GM23248 (cell line): ENCODE measurements around the gene TSPAN9. TPM values are rescaled to one million over a fixed set of nuclear protein-coding genes. Genes with fewer than 3 reads are reported as not detected.

Experiments
- DNase-seq: peaks from one replicate; pipeline ENCODE4 v3.0.0-alpha.2; 2015
- H2AFZ ChIP-seq: fragments of 200-600 bp; sonication (generic); 2 replicates; pipeline ENCODE4 v1.6.1; 2016; ENCODE audit warnings: antibody characterized with exemption
- H3F3A ChIP-seq: fragments of 200-600 bp; sonication (generic); 2 replicates; pipeline ENCODE4 v1.6.1; 2016; ENCODE audit warnings: mild to moderate bottlenecking, antibody characterized with exemption, mixed run types; ENCODE audit not compliant: insufficient read depth
- H3K27ac ChIP-seq: fragments of 200-600 bp; sonication (generic); 2 replicates; pipeline ENCODE4 v1.5.1; 2016; ENCODE audit warnings: mild to moderate bottlenecking
- H3K27me3 ChIP-seq: fragments of 200-600 bp; sonication (generic); replicated peaks from 2 replicates; pipeline ENCODE4 v1.6.1; 2016; ENCODE audit warnings: mild to moderate bottlenecking; ENCODE audit not compliant: insufficient read depth
- H3K36me3 ChIP-seq: fragments of 200-600 bp; sonication (generic); 2 replicates; pipeline ENCODE4 v1.6.1; 2016; ENCODE audit warnings: low read depth, mild to moderate bottlenecking
- H3K4me1 ChIP-seq: fragments of 200-600 bp; sonication (generic); 2 replicates; pipeline ENCODE4 v1.6.1; 2016; ENCODE audit warnings: mild to moderate bottlenecking; ENCODE audit not compliant: insufficient read depth
- H3K4me2 ChIP-seq: fragments of 200-600 bp; sonication (generic); one replicate; pipeline ENCODE4 v1.6.1; 2016; ENCODE audit warnings: mild to moderate bottlenecking; ENCODE audit not compliant: unreplicated experiment
- H3K4me3 ChIP-seq: fragments of 200-600 bp; sonication (generic); 2 replicates; pipeline ENCODE4 v1.5.1; 2016; ENCODE audit warnings: mild to moderate bottlenecking
- H3K79me2 ChIP-seq: fragments of 200-600 bp; sonication (generic); 2 replicates; pipeline ENCODE4 v1.6.1; 2016; ENCODE audit warnings: mild to moderate bottlenecking; ENCODE audit not compliant: insufficient read depth
- H3K9ac ChIP-seq: fragments of 200-600 bp; sonication (generic); 2 replicates; pipeline ENCODE4 v1.6.1; 2016; ENCODE audit warnings: mild to moderate bottlenecking
- H3K9me2 ChIP-seq: fragments of 200-600 bp; sonication (generic); 2 replicates; pipeline ENCODE4 v1.6.1; 2016; ENCODE audit warnings: mixed run types, mild to moderate bottlenecking, moderate library complexity; ENCODE audit not compliant: insufficient read depth
- H3K9me3 ChIP-seq: fragments of 200-600 bp; sonication (generic); one replicate; pipeline ENCODE4 v1.6.1; 2017; ENCODE audit warnings: low read depth
- H4K20me1 ChIP-seq: fragments of 200-600 bp; sonication (generic); 2 replicates; pipeline ENCODE4 v1.6.0; 2016; ENCODE audit not compliant: insufficient read depth
- EZH2 ChIP-seq: fragments of 200-600 bp; sonication (generic); IDR thresholded peaks from 2 replicates; pipeline ENCODE4 v1.6.1; 2018; ENCODE audit warnings: antibody characterized with exemption, mild to moderate bottlenecking; ENCODE audit not compliant: insufficient read depth, poor library complexity, severe bottlenecking
- EZH2phosphoT487 ChIP-seq: fragments of 200-600 bp; sonication (generic); IDR thresholded peaks from 2 replicates; pipeline ENCODE4 v1.6.1; 2018; ENCODE audit warnings: antibody characterized with exemption, moderate library complexity, mild to moderate bottlenecking, low read depth; ENCODE audit not compliant: insufficient read depth
- WGBS, 2 experiments: methylation state at CpG; one replicate each; pipeline ENCODE4 v1.1.6; 2015 to 2017; ENCODE audit warnings: low lambda C conversion rate in 2 of 2, low coverage in 1 of 2; ENCODE audit errors: missing lambda C conversion rate in 2 of 2; 5-methylcytosine and 5-hydroxymethylcytosine counted together
- in situ Hi-C: fragments of 300-500 bp; cut with MboI; formaldehyde crosslinking; loops from 2 replicates; pipeline ENCODE4 v1.15.0; 2020
- polyA plus RNA-seq: library from polyadenylated mRNA; unstranded; fragments of >200 nt; fragmentation: Nextera tagmentation; extraction: Ambion mirVana; gene quantifications from 2 replicates; pipeline ENCODE4 v1.2.1, GENCODE V29; 2016
- total RNA-seq: library from RNA; depleted of rRNA; stranded (reverse); fragments of >200 nt; shearing (Covaris generic); gene quantifications from 2 replicates; pipeline ENCODE4 v1.2.3, GENCODE V29; 2014

Gene TSPAN9
- total and polyA plus RNA-seq, 2 experiments from 2014 or later: 9.5 to 14.4 TPM

DNA sequence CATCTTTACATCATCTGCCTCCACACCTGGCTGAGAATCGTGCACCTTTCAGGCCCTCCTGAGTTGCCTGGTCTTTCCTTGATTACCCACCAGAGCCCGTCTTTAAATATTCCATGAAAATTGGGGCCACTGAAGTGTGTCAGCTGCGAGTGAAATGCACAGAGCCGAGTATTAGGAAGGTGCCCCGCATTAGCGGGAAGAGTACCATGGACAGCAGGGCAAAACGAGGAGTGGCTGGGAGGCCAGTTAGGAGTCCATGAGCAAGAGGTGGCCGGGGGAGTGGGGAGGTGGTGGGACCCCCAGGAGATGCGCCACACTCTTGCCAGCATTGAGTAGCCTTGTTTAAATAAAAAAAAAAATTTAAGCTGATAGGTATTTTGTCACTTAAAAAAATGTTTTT lies 99.6 kb downstream of the TSPAN9 start:
- Histone ChIP-seq H3K27ac (no peak overlapping the region), H3K27me3 (no peaks in the 10 kb centered on the region), H2AFZ (no peak overlapping the region), H4K20me1 (no peaks in the 10 kb centered on the region), H3K4me1 (no peaks in the 10 kb centered on the region), H3K9me3 (no peaks in the 10 kb centered on the region), H3K4me3 (no peak overlapping the region), H3K9ac (no peak overlapping the region), H3K79me2 (no peaks in the 10 kb centered on the region), H3K36me3 (no peaks in the 10 kb centered on the region), H3K4me2 (no peak overlapping the region), H3F3A (peaks cover under 1% of the 10 kb centered on the region; the same call in 1 of the 2 replicates), H3K9me2 (no peaks in the 10 kb centered on the region)
- WGBS, 2 experiments: 79 to 85% methylated on average over 8 to 9 of the region's 9 CpGs
- in situ Hi-C loops: no loop called here
- no peak for DNase-seq
- TF ChIP-seq EZH2phosphoT487: no peak
- TF ChIP-seq EZH2: no peak

DNA sequence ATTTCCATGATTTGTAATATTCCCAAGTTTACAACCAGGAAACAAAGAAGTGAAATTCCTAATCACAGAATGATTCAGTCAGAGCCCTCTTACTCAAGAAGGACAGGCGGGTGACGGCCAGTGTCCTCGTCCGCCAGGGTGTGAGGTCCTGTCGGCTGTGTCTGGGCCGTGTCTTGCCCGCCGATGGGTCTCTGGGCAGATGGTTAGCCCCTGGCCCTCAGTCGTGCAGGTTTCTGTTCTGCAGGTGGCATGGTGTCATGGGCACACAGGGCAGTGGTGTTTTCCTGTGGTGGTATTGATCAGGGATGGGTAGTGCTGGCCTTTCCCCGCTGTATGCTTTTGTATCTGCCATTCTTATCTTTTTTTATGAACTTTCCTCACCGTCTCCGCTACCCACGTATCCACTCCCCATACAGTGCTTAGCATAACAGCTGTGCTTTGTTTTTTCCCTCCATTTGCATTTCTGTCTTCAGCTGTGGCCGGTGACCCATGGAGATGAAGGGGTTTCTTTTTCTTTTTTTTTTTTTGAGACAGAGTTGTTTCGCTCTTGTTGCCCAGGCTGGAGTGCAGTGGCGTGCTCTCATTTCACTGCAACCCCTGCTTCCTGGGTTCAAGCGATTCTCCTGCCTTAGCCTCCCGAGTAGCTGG lies 100.7 kb downstream of the TSPAN9 start:
- Histone ChIP-seq H3K27ac (no peak overlapping the region), H3F3A (no peaks in the 10 kb centered on the region), H3K27me3 (no peaks in the 10 kb centered on the region), H3K79me2 (no peaks in the 10 kb centered on the region), H3K9me3 (no peaks in the 10 kb centered on the region), H3K4me2 (no peak overlapping the region), H3K4me3 (no peak overlapping the region), H4K20me1 (no peaks in the 10 kb centered on the region), H2AFZ (no peak overlapping the region), H3K36me3 (no peaks in the 10 kb centered on the region), H3K9ac (no peak overlapping the region), H3K4me1 (no peaks in the 10 kb centered on the region), H3K9me2 (no peaks in the 10 kb centered on the region)
- DNase-seq: no peak
- in situ Hi-C loops: no loop called here
- 88 to 92% methylated on average over 18 of the region's 18 CpGs for WGBS, 2 experiments
- TF ChIP-seq EZH2 (no peak), EZH2phosphoT487 (no peak)

DNA sequence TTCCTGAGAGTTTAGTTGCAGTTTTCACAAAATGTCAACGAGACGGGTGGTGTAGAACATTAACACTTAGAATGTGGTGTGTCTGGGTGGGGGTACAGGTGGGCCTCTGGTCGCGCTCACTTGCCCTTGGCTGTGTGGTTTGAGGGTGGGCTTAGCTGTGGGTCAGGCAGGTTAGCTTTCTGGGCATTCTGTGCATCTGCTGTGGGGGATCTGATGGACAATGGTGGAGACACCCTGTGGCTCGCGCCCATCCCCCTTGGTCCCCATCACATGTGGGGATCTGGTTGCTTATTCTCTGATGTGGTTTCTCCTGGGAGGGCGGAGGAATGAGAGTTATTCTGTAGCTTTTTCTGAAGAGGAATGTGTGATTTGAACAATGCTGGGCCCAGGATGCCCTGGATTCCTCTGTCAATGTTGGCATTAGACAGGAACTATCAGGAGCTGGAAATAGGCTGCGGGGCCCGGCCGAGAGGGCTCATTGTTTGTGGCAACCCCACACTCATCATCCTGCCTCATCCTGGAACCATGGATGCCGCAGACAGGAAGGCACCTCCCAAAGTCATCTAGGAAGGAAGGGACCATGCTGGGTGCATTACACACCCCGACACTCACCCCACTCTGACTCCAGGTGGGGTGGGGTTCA lies 101.6 kb downstream of the TSPAN9 start:
- Histone ChIP-seq H3K27me3 (no peaks in the 10 kb centered on the region), H3F3A (no peaks in the 10 kb centered on the region), H3K79me2 (no peaks in the 10 kb centered on the region), H3K9me3 (no peaks in the 10 kb centered on the region), H4K20me1 (no peaks in the 10 kb centered on the region), H3K4me3 (no peak overlapping the region), H3K27ac (no peak overlapping the region), H3K4me2 (no peak overlapping the region), H3K9me2 (no peaks in the 10 kb centered on the region), H3K9ac (no peak overlapping the region), H3K4me1 (no peaks in the 10 kb centered on the region), H2AFZ (no peak overlapping the region), H3K36me3 (no peaks in the 10 kb centered on the region)
- WGBS, 2 experiments: 92 to 96% methylated on average over 12 of the region's 12 CpGs
- in situ Hi-C loops: no loop called here
- no peak for DNase-seq
- TF ChIP-seq EZH2phosphoT487: no peak

DNA sequence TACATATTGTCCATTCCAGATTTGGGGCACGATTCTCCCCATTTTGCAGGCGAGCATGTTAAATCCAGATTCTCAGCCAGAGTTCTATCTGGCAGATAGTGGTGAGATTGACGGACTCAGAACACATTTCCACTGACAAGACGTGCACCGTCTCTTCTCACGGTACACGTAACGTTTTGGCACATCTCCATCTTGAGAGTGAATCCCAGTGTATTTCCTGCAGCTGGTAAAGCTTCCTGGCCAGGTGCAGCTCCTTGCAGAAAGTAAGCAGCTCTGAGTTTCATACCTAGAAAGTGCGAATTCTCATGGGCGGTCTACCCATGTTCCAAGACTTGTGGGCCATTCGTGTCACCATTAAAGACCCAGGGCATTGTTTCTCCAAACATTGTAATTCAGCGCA lies 102.6 kb downstream of the TSPAN9 start:
- no peaks in the 10 kb centered on the region for H3K9me2 ChIP-seq
- no peaks in the 10 kb centered on the region for H3K79me2 ChIP-seq
- no peaks in the 10 kb centered on the region for H4K20me1 ChIP-seq
- H3K9ac ChIP-seq: no peak overlapping the region
- no peak overlapping the region for H2AFZ ChIP-seq
- in situ Hi-C loops: no loop called here
- no peaks in the 10 kb centered on the region for H3F3A ChIP-seq
- WGBS, 2 experiments: 89 to 93% methylated on average over 12 of the region's 12 CpGs
- no peaks in the 10 kb centered on the region for H3K4me1 ChIP-seq
- TF ChIP-seq EZH2 (no peak), EZH2phosphoT487 (no peak)
- H3K27me3 ChIP-seq: no peaks in the 10 kb centered on the region
- H3K36me3 ChIP-seq: no peaks in the 10 kb centered on the region
- no peak for DNase-seq
- no peak overlapping the region for H3K27ac ChIP-seq
- no peak overlapping the region for H3K4me3 ChIP-seq
- no peaks in the 10 kb centered on the region for H3K9me3 ChIP-seq
- no peak overlapping the region for H3K4me2 ChIP-seq
